Endothelial cell of umbilical vein (primary cell): Measurements from ENCODE around the gene RND1. TPM values are rescaled to one million over a fixed set of nuclear protein-coding genes. Genes with fewer than 3 reads are reported as not detected.
A peak's percentile ranks its signal among the peaks of the same experiment; 100 is the strongest.
"Not testable (repeated sequence)": the region's sequence is repeated elsewhere in the genome, so short reads cannot be mapped to it uniquely, and the experiment has no call there.

Source experiments
- BruUV-seq: library from RNA; stranded (reverse); fragments of 400-500 nt; replicated peaks from 2 replicates; lab custom pipeline; 2021; lab: Mats Ljungman, UMichigan
- CTCF ChIA-PET: fragments of 300-600, 350-600 bp; sonication (Branson Sonifier 250); formaldehyde crosslinking; loops from one replicate; lab custom pipeline; 2021; ENCODE audit warnings: antibody characterized with exemption, inconsistent platforms; lab: Charles Lee
- POLR2A ChIA-PET: fragments of 300-600, 350-600 bp; sonication (Branson Sonifier 250); formaldehyde crosslinking; loops from one replicate; lab custom pipeline; 2021; ENCODE audit warnings: antibody characterized with exemption, inconsistent platforms; lab: Charles Lee
- DNase-seq: peaks from one replicate; pipeline ENCODE4 v3.0.0-alpha.2; 2011; ENCODE audit warnings: low read depth, low spot score
- FAIRE-seq: peaks from 2 replicates; lab custom pipeline; 2011; peaks lifted over from hg19 to GRCh38; lab: Jason Lieb, UNC
- H2AFZ ChIP-seq: 2 replicates; pipeline ENCODE4 v1.6.0; 2012; ENCODE audit warnings: low read depth, low read length, control low read depth, inconsistent platforms
- H3K27ac ChIP-seq: 2 replicates; pipeline ENCODE4 v1.5.1; 2011; ENCODE audit warnings: low read depth, mild to moderate bottlenecking, control low read depth, low read length, moderate library complexity; ENCODE audit not compliant: insufficient read depth
- H3K27me3 ChIP-seq, 2 experiments: 2 replicates each; pipeline versions ENCODE4 v1.6.0 to v1.6.1; 2011; ENCODE audit warnings: low read length in 2 of 2, mixed read lengths in 1 of 2; ENCODE audit not compliant: control insufficient read depth in 2 of 2, insufficient read depth in 2 of 2
- H3K36me3 ChIP-seq, 2 experiments: 2 replicates in 1 of 2; 3 replicates in 1 of 2; pipeline ENCODE4 v1.5.1; 2011; ENCODE audit warnings: low read length in 2 of 2, mild to moderate bottlenecking in 1 of 2, moderate library complexity in 1 of 2; ENCODE audit not compliant: control insufficient read depth in 2 of 2, insufficient read depth in 2 of 2; ENCODE audit errors: extremely low read depth in 1 of 2
- H3K4me1 ChIP-seq: 3 replicates; pipeline ENCODE4 v1.5.1; 2011; ENCODE audit warnings: mild to moderate bottlenecking, low read length; ENCODE audit not compliant: control insufficient read depth, insufficient read depth; ENCODE audit errors: extremely low read depth
- H3K4me2 ChIP-seq: 2 replicates; pipeline ENCODE4 v1.6.1; 2011; ENCODE audit warnings: low read length, control low read depth, mixed read lengths; ENCODE audit not compliant: insufficient read depth
- H3K4me3 ChIP-seq, 3 experiments: fragments of 200-600 bp in 1 of 3; sonication (generic), shearing (Covaris generic) in 1 of 3; replicated peaks in 1 of 3; 2 replicates each; pipeline ENCODE4 v1.5.1; 2011 to 2016; ENCODE audit warnings: control low read depth in 3 of 3, low read length in 3 of 3, mild to moderate bottlenecking in 2 of 3, inconsistent platforms in 1 of 3, low read depth in 1 of 3, moderate library complexity in 1 of 3; ENCODE audit not compliant: insufficient read depth in 1 of 3
- H3K79me2 ChIP-seq: 2 replicates; pipeline ENCODE4 v1.6.0; 2012; ENCODE audit warnings: low read length, inconsistent platforms; ENCODE audit not compliant: control insufficient read depth, insufficient read depth
- H3K9ac ChIP-seq: replicated peaks from 2 replicates; pipeline ENCODE3; 2011; ENCODE audit warnings: low read length, control low read depth; ENCODE audit not compliant: insufficient read depth; ENCODE audit errors: extremely low read depth
- H3K9me1 ChIP-seq: replicated peaks from 3 replicates; pipeline ENCODE4 v1.6.0; 2011; ENCODE audit warnings: mild to moderate bottlenecking, low read length; ENCODE audit not compliant: control insufficient read depth, insufficient read depth; ENCODE audit errors: extremely low read depth
- H3K9me3 ChIP-seq: replicated peaks from 2 replicates; pipeline ENCODE4 v1.5.1; 2012; ENCODE audit warnings: low read length, inconsistent platforms; ENCODE audit not compliant: control insufficient read depth, insufficient read depth
- H4K20me1 ChIP-seq: replicated peaks from 2 replicates; pipeline ENCODE3; 2011; ENCODE audit warnings: mild to moderate bottlenecking, low read length; ENCODE audit not compliant: control insufficient read depth, insufficient read depth; ENCODE audit errors: extremely low read depth
- CTCF ChIP-seq, 2 donors: IDR thresholded peaks; 1 replicate in 1 of 2; 2 replicates in 1 of 2; pipeline ENCODE4 v1.5.1; 2011; ENCODE audit warnings: low read length in 2 of 2, mild to moderate bottlenecking in 2 of 2, moderate library complexity in 2 of 2, control low read depth in 1 of 2, inconsistent platforms in 1 of 2, low read depth in 1 of 2; ENCODE audit not compliant: insufficient read depth in 1 of 2; ENCODE audit errors: extremely low read depth in 1 of 2
- EZH2 ChIP-seq: IDR thresholded peaks from 2 replicates; pipeline ENCODE4 v1.6.1; 2012; ENCODE audit warnings: borderline replicate concordance, low read depth, mild to moderate bottlenecking, moderate library complexity, low read length, inconsistent platforms; ENCODE audit not compliant: severe bottlenecking
- FOS ChIP-seq: IDR thresholded peaks from 2 replicates; pipeline ENCODE4 v1.6.1; 2011; ENCODE audit warnings: mild to moderate bottlenecking, low read length, moderate library complexity, borderline replicate concordance; ENCODE audit not compliant: insufficient read depth
- GATA2 ChIP-seq: IDR thresholded peaks from 2 replicates; pipeline ENCODE4 v1.7.0; 2011; ENCODE audit warnings: low read depth, mild to moderate bottlenecking, moderate library complexity, mixed read lengths, low read length; ENCODE audit not compliant: insufficient read length, insufficient read depth
- JUN ChIP-seq: IDR thresholded peaks from 2 replicates; pipeline ENCODE4 v1.6.1; 2011; ENCODE audit warnings: borderline replicate concordance, low read depth; ENCODE audit not compliant: insufficient read length, insufficient read depth
- MAX ChIP-seq: IDR thresholded peaks from 2 replicates; pipeline ENCODE4 v1.6.1; 2011; ENCODE audit not compliant: insufficient read depth, insufficient read length
- MYC ChIP-seq: IDR thresholded peaks from one replicate; pipeline ENCODE4 v1.6.1; 2011; ENCODE audit warnings: mild to moderate bottlenecking, low read depth, low read length
- POLR2A ChIP-seq: IDR thresholded peaks from 2 replicates; pipeline ENCODE4 v1.6.1; 2012; ENCODE audit warnings: low read depth, mild to moderate bottlenecking, control low read depth, low read length
- POLR2AphosphoS5 ChIP-seq: IDR thresholded peaks from 2 replicates; pipeline ENCODE4 v1.6.1; 2012; ENCODE audit warnings: low read depth, mild to moderate bottlenecking, control low read depth, low read length, moderate library complexity; ENCODE audit not compliant: insufficient read depth
- dilution Hi-C: fragments of 300-500 bp; cut with MboI; formaldehyde crosslinking; loops from one replicate; pipeline ENCODE4 v1.15.0; 2019; ENCODE audit warnings: low sequenced_read_pairs; ENCODE audit not compliant: extremely low pct_ligation_motif_present
- intact Hi-C: fragments of 100-400 bp; cut with micrococcal nuclease; formaldehyde crosslinking; loops from one replicate; pipeline ENCODE4 v1.10.0; 2022
- polyA plus RNA-seq, 4 experiments: library from polyadenylated mRNA; depleted of rRNA in 3 of 4; stranded (reverse) in 3 of 4; unstranded in 1 of 4; fragments of >200 nt; gene quantifications; 2 replicates each; pipeline versions ENCODE4 v1.2.1 to v1.2.3, GENCODE V29; 2011 to 2012; ENCODE audit warnings: missing spikeins in 1 of 4
- total RNA-seq: library from RNA; stranded (reverse); gene quantifications from 2 replicates; pipeline ENCODE4 v1.2.3, GENCODE V29; 2021

The RND1 gene
- total and polyA plus RNA-seq, 2 donors (not counting 3 experiments of a cell fraction or from before 2014, with no cell fraction given): 4.0 to 9.9 TPM

GRCh38 chr12:48851883-48852733, 13.6 kb downstream of the RND1 start, which contains the start of gene DDX23:
Gene DDX23 (minus strand): TSS chr12:48852163. CDS start chr12:48845782, 6,381 bp downstream.
- Histone ChIP-seq H3K36me3 (no peaks in the 10 kb centered on the region), H3K9me3 (no peaks in the 10 kb centered on the region), H3K4me1 (peaks cover 18% of the 10 kb centered on the region), H3K27me3 (no peaks in the 10 kb centered on the region), H4K20me1 (no peaks in the 10 kb centered on the region), H3K4me2 (peak within 1 kb of the TSS; percentile 97), H2AFZ (peak within 1 kb of the TSS; percentile 97), H3K27ac (peak within 1 kb of the TSS; percentile 59), H3K9me1 (no peaks in the 10 kb centered on the region), H3K4me3 (peak within 1 kb of the TSS; percentile 59 to 98 (median 93)), H3K9ac (peak within 1 kb of the TSS; percentile 93), H3K79me2 (peaks cover 43% of the 10 kb centered on the region)
- peak; percentile 99 for FAIRE-seq
- ChIA-PET POLR2A (interaction anchor here (0.6 to 2.3 kb wide), 4 partner anchors 14 to 338 kb away, joined by 3 to 23 read pairs (median 4); partner anchors contain the start of gene RND1), CTCF (interaction anchor here (0.9 to 11.3 kb wide), 24 partner anchors 8 to 168 kb away, joined by 3 to 703 read pairs (median 8); partner anchors contain the start of genes FKBP11, RND1 and WNT1)
- no peak for TF ChIP-seq CTCF (IDR thresholded peaks at IDR 0.05; ENCODE audit: extremely low read depth in 1 of 2, insufficient read depth in 1 of 2, low read depth in 1 of 2, low read length in 2 of 2)
- TF ChIP-seq POLR2A: peak; percentile 81
- TF ChIP-seq MAX: no peak
- TF ChIP-seq FOS: peak; percentile 12
- TF ChIP-seq JUN: no peak
- TF ChIP-seq GATA2: no peak
- peak; percentile 73 for TF ChIP-seq POLR2AphosphoS5
- TF ChIP-seq EZH2: no peak
- no peak for TF ChIP-seq MYC
- BruUV-seq: TSS peak; percentile 86
- intact Hi-C loops: loop anchor here (1.0 to 2.0 kb wide), 3 partner anchors 13 to 37 kb away; partner anchors contain the start of gene RND1
- dilution Hi-C loops: no loop called here
- peak; percentile 98 for DNase-seq

GRCh38 chr12:48842021-48842420, 23.6 kb downstream of the RND1 start:
- POLR2A ChIA-PET, H3K4me3 ChIP-seq, BruUV-seq, intact Hi-C loops, dilution Hi-C loops, CTCF ChIA-PET, H3K9me1 ChIP-seq, DNase-seq, H4K20me1 ChIP-seq, H3K27ac ChIP-seq, H3K9me3 ChIP-seq, H3K4me1 ChIP-seq, H3K27me3 ChIP-seq, H3K79me2 ChIP-seq, H2AFZ ChIP-seq, H3K4me2 ChIP-seq, FAIRE-seq, H3K9ac ChIP-seq: not testable (repeated sequence)
- peaks cover 24 to 34% of the 10 kb centered on the region in 2 experiments for H3K36me3 ChIP-seq
